HEK293 (cell line): ENCODE measurements around the gene NOL4.

Experiments used
- CTCF ChIA-PET: fragments of 350-600 bp; formaldehyde crosslinking; extraction: SDS; loops from one replicate; lab custom pipeline; 2021; ENCODE audit warnings: antibody characterized with exemption; lab: Yijun Ruan, JAX
- POLR2A ChIA-PET: fragments of 300-600 bp; formaldehyde crosslinking; extraction: SDS; loops from one replicate; lab custom pipeline; 2020; ENCODE audit warnings: antibody characterized with exemption, inconsistent platforms; lab: Yijun Ruan, JAX
- H3K27ac ChIP-seq: fragments of 200-500 bp; sonication (Bioruptor generic); 2 replicates; pipeline ENCODE4 v1.5.1; 2014; ENCODE audit warnings: low read depth, low read length, control low read depth, inconsistent platforms; ENCODE audit errors: extremely low read depth
- H3K36me3 ChIP-seq, 2 experiments: fragments of 200-500 bp in 1 of 2; sonication (Bioruptor generic) in 1 of 2; 1 replicate in 1 of 2; 2 replicates in 1 of 2; pipeline ENCODE4 v1.5.1; 2014 to 2017; ENCODE audit warnings: inconsistent platforms in 2 of 2, low read length in 2 of 2; ENCODE audit not compliant: control insufficient read depth in 2 of 2, insufficient read depth in 1 of 2
- H3K4me1 ChIP-seq: fragments of 200-500 bp; sonication (Bioruptor generic); 2 replicates; pipeline ENCODE4 v1.5.1; 2014; ENCODE audit warnings: mild to moderate bottlenecking, low read length, inconsistent platforms; ENCODE audit not compliant: control insufficient read depth, insufficient read depth
- H3K4me3 ChIP-seq: 2 replicates; pipeline ENCODE4 v1.5.1; 2011; ENCODE audit warnings: low read depth, mild to moderate bottlenecking, control low read depth, low read length, moderate library complexity
- H3K9me3 ChIP-seq: fragments of 200-500 bp; sonication (Bioruptor generic); 2 replicates; pipeline ENCODE4 v1.5.1; 2014; ENCODE audit warnings: low read depth, low read length, inconsistent platforms; ENCODE audit not compliant: control insufficient read depth, insufficient read depth
- BCL11B ChIP-seq: fragments of 450-650 bp; formaldehyde crosslinking; IDR thresholded peaks from 2 replicates; pipeline ENCODE4 v1.5.1; 2016; ENCODE audit warnings: low read depth, missing biosample characterization, missing genetic modification characterization
- FEZF1 ChIP-seq: fragments of 450-650 bp; formaldehyde crosslinking; IDR thresholded peaks from 2 replicates; pipeline ENCODE4 v1.5.1; 2016; ENCODE audit warnings: missing biosample characterization, missing genetic modification characterization
- GLIS2 ChIP-seq: fragments of 450-650 bp; formaldehyde crosslinking; IDR thresholded peaks from 2 replicates; pipeline ENCODE4 v1.5.1; 2016; ENCODE audit warnings: missing biosample characterization, missing genetic modification characterization
- KLF9 ChIP-seq: fragments of 450-650 bp; formaldehyde crosslinking; IDR thresholded peaks from 2 replicates; pipeline ENCODE4 v1.5.1; 2016; ENCODE audit warnings: missing biosample characterization, missing genetic modification characterization, low read depth
- REPIN1 ChIP-seq: fragments of 450-650 bp; formaldehyde crosslinking; IDR thresholded peaks from 2 replicates; pipeline ENCODE4 v1.5.1; 2017; ENCODE audit warnings: missing biosample characterization, missing genetic modification characterization, low read depth
- SALL2 ChIP-seq: fragments of 450-650 bp; formaldehyde crosslinking; IDR thresholded peaks from 2 replicates; pipeline ENCODE4 v1.5.0; 2017; ENCODE audit warnings: missing biosample characterization, mild to moderate bottlenecking, missing genetic modification characterization, borderline replicate concordance
- SCRT1 ChIP-seq: fragments of 450-650 bp; formaldehyde crosslinking; IDR thresholded peaks from 2 replicates; pipeline ENCODE4 v1.5.1; 2016; ENCODE audit warnings: missing biosample characterization, missing genetic modification characterization, borderline replicate concordance
- SCRT2 ChIP-seq: fragments of 450-650 bp; formaldehyde crosslinking; IDR thresholded peaks from 2 replicates; pipeline ENCODE4 v1.5.1; 2016; ENCODE audit warnings: missing biosample characterization, missing genetic modification characterization
- SP2 ChIP-seq: fragments of 450-650 bp; formaldehyde crosslinking; IDR thresholded peaks from 2 replicates; pipeline ENCODE4 v1.5.1; 2016; ENCODE audit warnings: missing biosample characterization, missing genetic modification characterization
- SP3 ChIP-seq: fragments of 450-650 bp; formaldehyde crosslinking; IDR thresholded peaks from 2 replicates; pipeline ENCODE4 v1.5.1; 2016; ENCODE audit warnings: missing biosample characterization, missing genetic modification characterization
- YY1 ChIP-seq: fragments of 450-650 bp; formaldehyde crosslinking; IDR thresholded peaks from 2 replicates; pipeline ENCODE4 v1.5.1; 2018; ENCODE audit warnings: missing biosample characterization, missing genetic modification characterization
- ZBTB1 ChIP-seq: fragments of 450-650 bp; formaldehyde crosslinking; IDR thresholded peaks from 2 replicates; pipeline ENCODE4 v1.5.1; 2016; ENCODE audit warnings: missing biosample characterization, missing genetic modification characterization
- ZBTB20 ChIP-seq: fragments of 450-650 bp; formaldehyde crosslinking; IDR thresholded peaks from 2 replicates; pipeline ENCODE4 v1.5.1; 2016; ENCODE audit warnings: missing biosample characterization, missing genetic modification characterization
- ZBTB48 ChIP-seq: fragments of 450-650 bp; formaldehyde crosslinking; IDR thresholded peaks from 2 replicates; pipeline ENCODE4 v1.5.1; 2016; ENCODE audit warnings: missing biosample characterization, missing genetic modification characterization
- ZBTB8A ChIP-seq: fragments of 450-650 bp; formaldehyde crosslinking; IDR thresholded peaks from 2 replicates; pipeline ENCODE4 v1.5.1; 2016; ENCODE audit warnings: missing biosample characterization, missing genetic modification characterization
- ZFP69B ChIP-seq: fragments of 450-650 bp; formaldehyde crosslinking; IDR thresholded peaks from 2 replicates; pipeline ENCODE4 v1.5.1; 2016; ENCODE audit warnings: missing biosample characterization, missing genetic modification characterization
- ZNF184 ChIP-seq: fragments of 450-650 bp; IDR thresholded peaks from 2 replicates; pipeline ENCODE4 v1.5.1; 2018; ENCODE audit warnings: missing biosample characterization, mild to moderate bottlenecking, missing genetic modification characterization
- ZNF19 ChIP-seq: fragments of 450-650 bp; formaldehyde crosslinking; IDR thresholded peaks from 2 replicates; pipeline ENCODE4; 2016; ENCODE audit warnings: missing biosample characterization, missing genetic modification characterization, low read depth
- ZNF2 ChIP-seq: fragments of 450-650 bp; formaldehyde crosslinking; IDR thresholded peaks from 2 replicates; pipeline ENCODE4 v1.5.1; 2016; ENCODE audit warnings: missing biosample characterization, missing genetic modification characterization
- ZNF221 ChIP-seq: fragments of 450-650 bp; formaldehyde crosslinking; IDR thresholded peaks from 2 replicates; pipeline ENCODE4 v1.5.1; 2017; ENCODE audit warnings: missing biosample characterization, missing genetic modification characterization, borderline replicate concordance
- ZNF23 ChIP-seq: fragments of 450-650 bp; formaldehyde crosslinking; IDR thresholded peaks from 2 replicates; pipeline ENCODE4 v1.5.1; 2016; ENCODE audit warnings: missing biosample characterization, missing genetic modification characterization, borderline replicate concordance
- ZNF335 ChIP-seq: fragments of 450-650 bp; formaldehyde crosslinking; conservative IDR thresholded peaks from 2 replicates; pipeline ENCODE4 v1.5.1; 2016; ENCODE audit warnings: missing biosample characterization, missing genetic modification characterization
- ZNF37A ChIP-seq: fragments of 450-650 bp; IDR thresholded peaks from 2 replicates; pipeline ENCODE4 v1.5.1; 2018; ENCODE audit warnings: missing biosample characterization, missing genetic modification characterization
- ZNF416 ChIP-seq: fragments of 450-650 bp; formaldehyde crosslinking; IDR thresholded peaks from 2 replicates; pipeline ENCODE4 v1.5.1; 2016; ENCODE audit warnings: missing biosample characterization, missing genetic modification characterization
- ZNF558 ChIP-seq: fragments of 450-650 bp; formaldehyde crosslinking; IDR thresholded peaks from 2 replicates; pipeline ENCODE4 v1.5.1; 2016; ENCODE audit warnings: missing biosample characterization, missing genetic modification characterization
- ZNF621 ChIP-seq: fragments of 450-650 bp; formaldehyde crosslinking; IDR thresholded peaks from 2 replicates; pipeline ENCODE4 v1.5.1; 2017; ENCODE audit warnings: missing biosample characterization, missing genetic modification characterization
- ZNF777 ChIP-seq: fragments of 450-650 bp; formaldehyde crosslinking; IDR thresholded peaks from 2 replicates; pipeline ENCODE4 v1.5.1; 2017; ENCODE audit warnings: missing biosample characterization, missing genetic modification characterization, borderline replicate concordance
- TF ChIP-seq, protein P1 (sequence below): fragments of 450-650 bp; formaldehyde crosslinking; IDR thresholded peaks from 2 replicates; pipeline ENCODE4 v1.5.1; 2016; ENCODE audit warnings: missing biosample characterization, missing genetic modification characterization
- TF ChIP-seq, protein P2 (sequence below): fragments of 450-650 bp; formaldehyde crosslinking; IDR thresholded peaks from 2 replicates; pipeline ENCODE4 v1.5.1; 2016; ENCODE audit warnings: missing biosample characterization, missing genetic modification characterization, low read depth
- TF ChIP-seq, protein P3 (sequence below): fragments of 450-650 bp; formaldehyde crosslinking; IDR thresholded peaks from 2 replicates; pipeline ENCODE4 v1.5.1; 2016; ENCODE audit warnings: missing biosample characterization, missing genetic modification characterization
- TF ChIP-seq, protein P4 (sequence below): fragments of 450-650 bp; formaldehyde crosslinking; conservative IDR thresholded peaks from 2 replicates; pipeline ENCODE4 v1.5.1; 2016; ENCODE audit warnings: low read depth, missing biosample characterization, missing genetic modification characterization

Gene NOL4

DNA sequence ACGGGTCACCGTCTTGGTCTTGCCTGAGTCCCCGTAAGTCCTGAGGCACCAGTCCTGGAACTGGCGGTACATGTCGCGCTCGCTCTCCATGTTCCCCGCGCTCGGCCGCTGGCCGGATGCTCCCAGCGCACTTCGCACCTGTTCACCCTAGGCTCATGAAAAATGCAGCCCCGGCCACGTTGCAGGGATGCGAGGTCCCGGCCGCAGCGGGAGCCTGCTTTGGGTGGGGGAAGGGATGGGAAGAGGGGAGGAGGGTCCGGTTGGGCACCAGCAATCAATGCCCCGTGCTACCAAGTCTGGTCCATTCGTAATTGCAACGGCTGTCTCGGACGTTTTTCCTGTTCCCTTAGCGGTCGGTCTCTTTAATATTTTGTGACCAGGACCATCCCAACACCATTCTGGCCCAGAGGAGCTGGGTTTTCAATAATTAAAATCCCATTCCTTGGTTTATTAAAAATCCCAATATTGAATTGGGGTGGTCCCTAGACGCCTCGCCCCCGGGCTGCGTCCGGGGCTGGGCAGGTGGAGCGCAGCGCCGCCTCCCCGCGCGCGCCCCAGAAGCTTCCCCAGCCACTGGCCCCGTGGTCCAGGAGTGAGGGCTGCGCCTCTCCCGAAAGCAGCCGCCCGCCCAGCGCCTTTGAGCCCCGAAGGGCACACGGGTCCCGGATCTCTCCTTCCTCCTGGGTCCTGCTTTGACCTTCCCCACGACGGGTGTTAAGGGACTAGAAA is 1.4 kb downstream of the NOL4 start:
- H3K4me3 ChIP-seq, result peak overlapping the region; percentile 70
- peak overlapping the region; percentile 76; the same call in 1 of the 2 replicates for H3K27ac ChIP-seq
- ChIA-PET CTCF (interaction anchor here (0.6 to 4.3 kb wide), 6 partner anchors 15 to 391 kb away, joined by 3 to 31 read pairs (median 4); no protein-coding TSS in a partner anchor), POLR2A (no interaction called here)
- no peaks in the 10 kb centered on the region for H3K36me3 ChIP-seq
- no peaks in the 10 kb centered on the region for H3K9me3 ChIP-seq
- H3K4me1 ChIP-seq, result no peaks in the 10 kb centered on the region
- TF ChIP-seq ZNF558 (no peak), ZNF23 (tag by site-specific recombination) (no peak), ZNF335 (tag by site-specific recombination) (peak; percentile 22), REPIN1 (tag by site-specific recombination) (no peak), KLF9 (tag by site-specific recombination) (no peak), SALL2 (tag by site-specific recombination) (no peak), FEZF1 (tag by site-specific recombination) (no peak), ZFP69B (no peak), ZBTB1 (tag by site-specific recombination) (no peak), ZNF2 (tag by site-specific recombination) (no peak), ZNF416 (tag by site-specific recombination) (no peak), ZNF37A (tag by site-specific recombination) (no peak), SCRT1 (tag by site-specific recombination) (peak; percentile 77), ZNF777 (no peak), SP2 (peak; percentile 24; the same call in 1 of the 2 replicates), ZNF621 (tag by site-specific recombination) (no peak), ZNF221 (tag by site-specific recombination) (no peak), BCL11B (tag by site-specific recombination) (peak; percentile 57; the same call in 1 of the 2 replicates), ZNF184 (tag by site-specific recombination) (no peak), YY1 (tag by site-specific recombination) (no peak), ZBTB48 (peak; percentile 76), ZNF19 (tag by site-specific recombination) (no peak), ZBTB20 (peak; percentile 42; the same call in 1 of the 2 replicates), GLIS2 (tag by site-specific recombination) (no peak), ZBTB8A (peak; percentile 71), SP3 (tag by site-specific recombination) (peak; percentile 36; the same call in 1 of the 2 replicates), SCRT2 (tag by site-specific recombination) (peak; percentile 85)
- TF ChIP-seq, protein P1, sequence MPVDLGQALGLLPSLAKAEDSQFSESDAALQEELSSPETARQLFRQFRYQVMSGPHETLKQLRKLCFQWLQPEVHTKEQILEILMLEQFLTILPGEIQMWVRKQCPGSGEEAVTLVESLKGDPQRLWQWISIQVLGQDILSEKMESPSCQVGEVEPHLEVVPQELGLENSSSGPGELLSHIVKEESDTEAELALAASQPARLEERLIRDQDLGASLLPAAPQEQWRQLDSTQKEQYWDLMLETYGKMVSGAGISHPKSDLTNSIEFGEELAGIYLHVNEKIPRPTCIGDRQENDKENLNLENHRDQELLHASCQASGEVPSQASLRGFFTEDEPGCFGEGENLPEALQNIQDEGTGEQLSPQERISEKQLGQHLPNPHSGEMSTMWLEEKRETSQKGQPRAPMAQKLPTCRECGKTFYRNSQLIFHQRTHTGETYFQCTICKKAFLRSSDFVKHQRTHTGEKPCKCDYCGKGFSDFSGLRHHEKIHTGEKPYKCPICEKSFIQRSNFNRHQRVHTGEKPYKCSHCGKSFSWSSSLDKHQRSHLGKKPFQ (tag by site-specific recombination), result 0 out of 2 replicates have a peak, but pooled peaks have one; percentile 46
- TF ChIP-seq, protein P2, sequence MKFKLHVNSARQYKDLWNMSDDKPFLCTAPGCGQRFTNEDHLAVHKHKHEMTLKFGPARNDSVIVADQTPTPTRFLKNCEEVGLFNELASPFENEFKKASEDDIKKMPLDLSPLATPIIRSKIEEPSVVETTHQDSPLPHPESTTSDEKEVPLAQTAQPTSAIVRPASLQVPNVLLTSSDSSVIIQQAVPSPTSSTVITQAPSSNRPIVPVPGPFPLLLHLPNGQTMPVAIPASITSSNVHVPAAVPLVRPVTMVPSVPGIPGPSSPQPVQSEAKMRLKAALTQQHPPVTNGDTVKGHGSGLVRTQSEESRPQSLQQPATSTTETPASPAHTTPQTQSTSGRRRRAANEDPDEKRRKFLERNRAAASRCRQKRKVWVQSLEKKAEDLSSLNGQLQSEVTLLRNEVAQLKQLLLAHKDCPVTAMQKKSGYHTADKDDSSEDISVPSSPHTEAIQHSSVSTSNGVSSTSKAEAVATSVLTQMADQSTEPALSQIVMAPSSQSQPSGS (tag by site-specific recombination), result no peak
- TF ChIP-seq, protein P3, sequence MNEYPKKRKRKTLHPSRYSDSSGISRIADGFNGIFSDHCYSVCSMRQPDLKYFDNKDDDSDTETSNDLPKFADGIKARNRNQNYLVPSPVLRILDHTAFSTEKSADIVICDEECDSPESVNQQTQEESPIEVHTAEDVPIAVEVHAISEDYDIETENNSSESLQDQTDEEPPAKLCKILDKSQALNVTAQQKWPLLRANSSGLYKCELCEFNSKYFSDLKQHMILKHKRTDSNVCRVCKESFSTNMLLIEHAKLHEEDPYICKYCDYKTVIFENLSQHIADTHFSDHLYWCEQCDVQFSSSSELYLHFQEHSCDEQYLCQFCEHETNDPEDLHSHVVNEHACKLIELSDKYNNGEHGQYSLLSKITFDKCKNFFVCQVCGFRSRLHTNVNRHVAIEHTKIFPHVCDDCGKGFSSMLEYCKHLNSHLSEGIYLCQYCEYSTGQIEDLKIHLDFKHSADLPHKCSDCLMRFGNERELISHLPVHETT (tag by site-specific recombination), result no peak
- TF ChIP-seq, protein P4, sequence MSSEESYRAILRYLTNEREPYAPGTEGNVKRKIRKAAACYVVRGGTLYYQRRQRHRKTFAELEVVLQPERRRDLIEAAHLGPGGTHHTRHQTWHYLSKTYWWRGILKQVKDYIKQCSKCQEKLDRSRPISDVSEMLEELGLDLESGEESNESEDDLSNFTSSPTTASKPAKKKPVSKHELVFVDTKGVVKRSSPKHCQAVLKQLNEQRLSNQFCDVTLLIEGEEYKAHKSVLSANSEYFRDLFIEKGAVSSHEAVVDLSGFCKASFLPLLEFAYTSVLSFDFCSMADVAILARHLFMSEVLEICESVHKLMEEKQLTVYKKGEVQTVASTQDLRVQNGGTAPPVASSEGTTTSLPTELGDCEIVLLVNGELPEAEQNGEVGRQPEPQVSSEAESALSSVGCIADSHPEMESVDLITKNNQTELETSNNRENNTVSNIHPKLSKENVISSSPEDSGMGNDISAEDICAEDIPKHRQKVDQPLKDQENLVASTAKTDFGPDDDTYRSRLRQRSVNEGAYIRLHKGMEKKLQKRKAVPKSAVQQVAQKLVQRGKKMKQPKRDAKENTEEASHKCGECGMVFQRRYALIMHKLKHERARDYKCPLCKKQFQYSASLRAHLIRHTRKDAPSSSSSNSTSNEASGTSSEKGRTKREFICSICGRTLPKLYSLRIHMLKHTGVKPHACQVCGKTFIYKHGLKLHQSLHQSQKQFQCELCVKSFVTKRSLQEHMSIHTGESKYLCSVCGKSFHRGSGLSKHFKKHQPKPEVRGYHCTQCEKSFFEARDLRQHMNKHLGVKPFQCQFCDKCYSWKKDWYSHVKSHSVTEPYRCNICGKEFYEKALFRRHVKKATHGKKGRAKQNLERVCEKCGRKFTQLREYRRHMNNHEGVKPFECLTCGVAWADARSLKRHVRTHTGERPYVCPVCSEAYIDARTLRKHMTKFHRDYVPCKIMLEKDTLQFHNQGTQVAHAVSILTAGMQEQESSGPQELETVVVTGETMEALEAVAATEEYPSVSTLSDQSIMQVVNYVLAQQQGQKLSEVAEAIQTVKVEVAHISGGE (tag by site-specific recombination), result peak; percentile 42; the same call in 1 of the 2 replicates
